SK-N-SH treated with all-trans-retinoic acid at 6 μM for 48 hours (cell line): Measurements from ENCODE around the gene PLXNA4.

Source experiments
- ATAC-seq: fragments of 200-7000 bp; cut with Tn5 transposase; 3 replicates; pipeline ENCODE4 v1.9.1; 2020; ENCODE audit warnings: mild to moderate bottlenecking, moderate library complexity
- ARNTL ChIP-seq: fragments of 450-650 bp; formaldehyde crosslinking; IDR thresholded peaks from 2 replicates; pipeline ENCODE4 v1.5.0; 2020; ENCODE audit warnings: low read depth, mild to moderate bottlenecking, moderate library complexity, borderline replicate concordance
- BACH2 ChIP-seq: fragments of 250-450 bp; sonication (Bioruptor Pico); IDR thresholded peaks from 2 replicates; pipeline ENCODE4 v1.9.0; 2021; ENCODE audit warnings: mild to moderate bottlenecking, borderline replicate concordance
- CSDC2 ChIP-seq: fragments of 250-450 bp; sonication (Bioruptor Pico); IDR thresholded peaks from 2 replicates; pipeline ENCODE4 v1.5.0; 2020; ENCODE audit warnings: mild to moderate bottlenecking, moderate library complexity
- CSRNP3 ChIP-seq: fragments of 250-450 bp; sonication (Bioruptor Pico); IDR thresholded peaks from 2 replicates; pipeline ENCODE4 v1.5.1; 2021; ENCODE audit warnings: mild to moderate bottlenecking, moderate library complexity
- ESRRG ChIP-seq: fragments of 250-450 bp; sonication (Bioruptor Pico); IDR thresholded peaks from 2 replicates; pipeline ENCODE4 v1.6.1; 2021; ENCODE audit warnings: mild to moderate bottlenecking
- GLIS3 ChIP-seq: fragments of 250-450 bp; sonication (Bioruptor Pico); IDR thresholded peaks from 2 replicates; pipeline ENCODE4 v1.5.0; 2020; ENCODE audit warnings: mild to moderate bottlenecking, moderate library complexity
- ISL1 ChIP-seq: fragments of 250-450 bp; sonication (Bioruptor Pico); IDR thresholded peaks from 2 replicates; pipeline ENCODE4 v2.1.2; 2022; ENCODE audit warnings: mild to moderate bottlenecking, moderate library complexity
- OSR1 ChIP-seq: fragments of 250-450 bp; sonication (Bioruptor Pico); IDR thresholded peaks from 2 replicates; pipeline ENCODE4 v1.8.0; 2022; ENCODE audit warnings: moderate library complexity, mild to moderate bottlenecking, inconsistent platforms
- POU6F1 ChIP-seq: fragments of 250-450 bp; sonication (Bioruptor Pico); IDR thresholded peaks from 2 replicates; pipeline ENCODE4 v1.8.0; 2021; ENCODE audit warnings: low read depth, mild to moderate bottlenecking, moderate library complexity, borderline replicate concordance
- PPARA ChIP-seq: fragments of 250-450 bp; sonication (Bioruptor Pico); IDR thresholded peaks from 2 replicates; pipeline ENCODE4 v1.5.0; 2020; ENCODE audit warnings: mild to moderate bottlenecking, borderline replicate concordance
- RARB ChIP-seq: fragments of 250-450 bp; sonication (Bioruptor Pico); IDR thresholded peaks from 2 replicates; pipeline ENCODE4 v1.8.0; 2021; ENCODE audit warnings: mild to moderate bottlenecking, moderate library complexity
- SNAI2 ChIP-seq: fragments of 250-450 bp; sonication (Bioruptor Pico); IDR thresholded peaks from 2 replicates; pipeline ENCODE4 v1.5.0; 2020; ENCODE audit warnings: mild to moderate bottlenecking, moderate library complexity
- TCF4 ChIP-seq: fragments of 250-450 bp; sonication (Bioruptor Pico); IDR thresholded peaks from 2 replicates; pipeline ENCODE4 v1.8.0; 2021; ENCODE audit warnings: mild to moderate bottlenecking, moderate library complexity, borderline replicate concordance
- TOX ChIP-seq: fragments of 250-450 bp; sonication (Bioruptor Pico); IDR thresholded peaks from 2 replicates; pipeline ENCODE4 v1.8.0; 2021; ENCODE audit warnings: mild to moderate bottlenecking, moderate library complexity, borderline replicate concordance
- TSHZ2 ChIP-seq: fragments of 250-450 bp; sonication (Bioruptor Pico); IDR thresholded peaks from 2 replicates; pipeline ENCODE4 v1.5.0; 2020; ENCODE audit warnings: mild to moderate bottlenecking, moderate library complexity
- ZC3H10 ChIP-seq: fragments of 250-450 bp; sonication (Bioruptor Pico); IDR thresholded peaks from 2 replicates; pipeline ENCODE4 v1.5.1; 2021; ENCODE audit warnings: mild to moderate bottlenecking, moderate library complexity
- ZFP3 ChIP-seq: fragments of 250-450 bp; sonication (Bioruptor Pico); IDR thresholded peaks from 2 replicates; pipeline ENCODE4 v1.5.0; 2020; ENCODE audit warnings: mild to moderate bottlenecking, moderate library complexity
- ZFP30 ChIP-seq: fragments of 450-650 bp; formaldehyde crosslinking; IDR thresholded peaks from 2 replicates; pipeline ENCODE4 v1.5.0; 2022; ENCODE audit warnings: mild to moderate bottlenecking, moderate library complexity
- ZNF565 ChIP-seq: fragments of 450-650 bp; formaldehyde crosslinking; conservative IDR thresholded peaks from 2 replicates; pipeline ENCODE4 v1.5.0; 2020; ENCODE audit warnings: low read depth, mild to moderate bottlenecking, moderate library complexity
- ZNF8 ChIP-seq: fragments of 450-650 bp; formaldehyde crosslinking; IDR thresholded peaks from 2 replicates; pipeline ENCODE4 v1.5.0; 2020; ENCODE audit warnings: mild to moderate bottlenecking, moderate library complexity

The PLXNA4 gene

GRCh38 chr7:132613737-132614136 lies 37.5 kb upstream of the PLXNA4 start:
- TF ChIP-seq POU6F1 (CRISPR knock-in tag): no peak
- no peak for TF ChIP-seq GLIS3 (CRISPR knock-in tag)
- peak; percentile 95 for TF ChIP-seq ZFP3 (CRISPR knock-in tag)
- ATAC-seq: no peak

GRCh38 chr7:132610995-132611394 lies 34.7 kb upstream of the PLXNA4 start:
- TF ChIP-seq ESRRG (CRISPR knock-in tag): no peak
- TF ChIP-seq ZFP3 (CRISPR knock-in tag): no peak
- no peak for TF ChIP-seq TCF4 (CRISPR knock-in tag)
- no peak for TF ChIP-seq GLIS3 (CRISPR knock-in tag)
- TF ChIP-seq ZC3H10 (CRISPR knock-in tag): no peak
- TF ChIP-seq BACH2 (CRISPR knock-in tag): no peak
- TF ChIP-seq, all 23 proteins: peak for 0
- no peak for ATAC-seq

GRCh38 chr7:132609906-132610520 lies 33.7 kb upstream of the PLXNA4 start:
- TF ChIP-seq CSRNP3 (CRISPR knock-in tag) (no peak), ARNTL (CRISPR knock-in tag) (no peak), ZNF8 (CRISPR knock-in tag) (no peak), SNAI2 (CRISPR knock-in tag) (no peak), ISL1 (CRISPR knock-in tag) (no peak), TSHZ2 (CRISPR knock-in tag) (no peak), ZC3H10 (CRISPR knock-in tag) (no peak), ZFP3 (CRISPR knock-in tag) (no peak), GLIS3 (CRISPR knock-in tag) (no peak), ZNF565 (CRISPR knock-in tag) (no peak), ESRRG (CRISPR knock-in tag) (no peak), TCF4 (CRISPR knock-in tag) (no peak), TOX (no peak), POU6F1 (CRISPR knock-in tag) (no peak), CSDC2 (CRISPR knock-in tag) (no peak)

GRCh38 chr7:132609222-132609621 lies 33.0 kb upstream of the PLXNA4 start:
- TF ChIP-seq TSHZ2 (CRISPR knock-in tag) (no peak), ZNF565 (CRISPR knock-in tag) (no peak), CSDC2 (CRISPR knock-in tag) (no peak), ZFP30 (CRISPR knock-in tag) (no peak), TOX (no peak), GLIS3 (CRISPR knock-in tag) (no peak), RARB (CRISPR knock-in tag) (no peak), OSR1 (CRISPR knock-in tag) (no peak), PPARA (CRISPR knock-in tag) (no peak)
- ATAC-seq: no peak

More at GRCh38 chr7:132609906-132610520, 33.7 kb upstream of the PLXNA4 start:
- ATAC-seq: no peak
